ENCODE results near the gene ADGRG7. TPM values are rescaled to one million over a fixed set of nuclear protein-coding genes. Genes with fewer than 3 reads are reported as not detected.

The ADGRG7 gene
- total RNA-seq, 1 donor from 2014 or later: not detected

DNA sequence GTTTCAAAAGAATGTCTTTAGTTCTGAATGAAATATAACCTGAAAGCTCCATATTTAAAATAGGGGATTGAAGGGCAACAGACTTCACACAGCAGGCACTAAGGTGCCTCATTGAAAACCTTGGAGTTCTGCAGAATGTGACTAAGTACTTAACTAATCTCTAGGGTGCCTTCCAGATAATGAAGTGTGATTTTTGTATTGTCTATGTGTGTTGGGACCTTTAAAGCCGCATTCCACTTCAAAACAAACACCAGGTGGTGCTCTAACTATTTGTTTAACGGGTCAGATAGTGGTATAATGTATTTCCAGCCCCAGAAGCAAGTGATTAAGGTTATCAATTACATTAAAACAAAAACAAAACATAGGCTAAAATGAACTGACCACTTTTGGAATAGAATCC lies 127.9 kb downstream of the ADGRG7 start:
- no peak for DNase-seq (ENCODE audit: low spot score)

DNA sequence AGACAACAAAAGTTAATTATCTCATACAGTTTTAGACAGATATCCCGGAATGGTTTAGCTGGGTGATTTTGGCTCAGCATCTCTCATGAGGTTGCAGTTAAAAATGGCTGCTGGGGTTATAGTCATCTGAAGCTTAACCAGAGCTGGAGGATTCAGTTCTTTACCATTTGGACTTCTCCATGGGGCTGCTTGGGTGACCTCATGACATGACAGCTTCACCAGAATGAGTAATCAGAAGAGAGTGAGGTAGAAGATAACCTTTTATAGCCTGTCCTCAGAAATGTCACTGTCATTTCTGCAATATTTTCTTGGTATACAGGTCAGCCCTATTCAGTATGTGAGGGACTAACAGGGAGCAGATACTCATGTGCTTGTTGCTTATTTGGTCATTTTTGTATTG lies 130.8 kb downstream of the ADGRG7 start:
- no peak for DNase-seq (ENCODE audit: low spot score)

DNA sequence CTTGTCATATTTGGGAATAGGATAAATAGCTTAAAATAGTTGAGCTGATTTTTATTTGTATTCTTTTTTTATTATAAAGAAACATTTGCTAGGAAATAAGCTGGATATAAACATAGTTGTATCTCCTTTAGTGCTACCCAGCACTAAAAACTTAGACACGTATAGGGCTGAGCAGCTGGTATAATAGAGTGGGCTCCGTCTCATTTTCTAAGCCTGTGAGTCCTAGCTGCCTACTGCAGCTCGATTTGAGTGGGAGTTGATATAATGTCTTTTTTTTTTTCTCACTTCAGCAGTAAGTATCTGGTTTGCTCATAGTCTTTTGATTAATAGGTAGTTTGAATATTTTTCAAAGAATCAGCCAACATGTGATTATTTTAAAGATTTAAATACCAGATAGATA lies 134.1 kb downstream of the ADGRG7 start:
- DNase-seq (ENCODE audit: low spot score): no peak

DNA sequence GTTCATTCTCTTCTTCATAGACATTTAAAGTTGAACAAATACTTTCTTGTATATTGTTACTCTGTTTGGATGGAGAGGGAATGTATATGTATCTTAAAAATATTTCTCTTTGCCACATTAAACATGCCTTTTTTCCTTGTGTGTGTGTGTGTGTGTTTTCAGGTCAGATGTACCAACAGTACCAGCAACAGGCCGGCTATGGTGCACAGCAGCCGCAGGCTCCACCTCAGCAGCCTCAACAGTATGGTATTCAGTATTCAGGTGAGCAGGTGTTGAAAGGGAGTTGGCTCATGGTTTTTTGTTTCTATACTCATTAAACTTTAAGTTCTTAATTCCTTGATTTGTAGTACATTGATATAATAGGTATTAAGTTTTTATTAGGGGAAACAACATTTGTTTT lies 135.3 kb downstream of the ADGRG7 start:
- no peak for DNase-seq (ENCODE audit: low spot score)

Other genes starting within 250 kb of the ADGRG7 start
- gene TOMM70, start 208.5 kb upstream of the ADGRG7 start, total RNA-seq: 47.8 TPM
- 1.3 TPM for gene LNP1, start 208.1 kb upstream of the ADGRG7 start, total RNA-seq
- gene TMEM45A, start 117.0 kb upstream of the ADGRG7 start, total RNA-seq: 32.0 TPM
- gene TFG, start 99.9 kb downstream of the ADGRG7 start, total RNA-seq: 83.1 TPM